Sigmoid colon (tissue), 7 donors: ENCODE data around the gene SLC22A8. TPM values are rescaled to one million over a fixed set of nuclear protein-coding genes. Genes with fewer than 3 reads are reported as not detected.

ENCODE experiments used
- DNase-seq: peaks from one replicate; pipeline ENCODE4 v3.0.0-alpha.2; 2019
- H3K27ac ChIP-seq, 4 donors: fragments of 200-600 bp; sonication (generic); one replicate each; pipeline ENCODE4 v1.5.1; 2016 to 2019; ENCODE audit warnings: mild to moderate bottlenecking in 1 of 4
- H3K27me3 ChIP-seq, 3 donors: fragments of 200-600 bp; sonication (generic); one replicate each; pipeline ENCODE4 v1.5.1; 2019; ENCODE audit warnings: mild to moderate bottlenecking in 1 of 3
- H3K36me3 ChIP-seq, 4 donors: fragments of 200-600 bp; sonication (generic); one replicate each; pipeline ENCODE4 v1.5.1; 2016 to 2019
- H3K4me1 ChIP-seq, 4 donors: fragments of 200-600 bp; sonication (generic); one replicate each; pipeline ENCODE4 v1.5.1; 2017 to 2019
- H3K4me3 ChIP-seq, 4 donors: fragments of 200-600 bp; sonication (generic); one replicate each; pipeline ENCODE4 v1.5.1; 2017 to 2019; ENCODE audit warnings: mild to moderate bottlenecking in 2 of 4, moderate library complexity in 1 of 4
- H3K9me3 ChIP-seq, 4 donors: fragments of 200-600 bp in 3 of 4; sonication (generic) in 3 of 4; one replicate each; pipeline versions ENCODE4 v1.5.1 to v1.6.1; 2013 to 2019
- EP300 ChIP-seq, 4 donors: sonication (generic); formaldehyde crosslinking; IDR thresholded peaks; one replicate each; pipeline ENCODE4 v1.6.1; 2017; ENCODE audit warnings: antibody characterized with exemption in 4 of 4
- POLR2A ChIP-seq, 2 donors: fragments of 450-650 bp; IDR thresholded peaks; one replicate each; pipeline ENCODE4 v1.6.1; 2016; ENCODE audit warnings: antibody characterized with exemption in 2 of 2, mild to moderate bottlenecking in 2 of 2, moderate library complexity in 2 of 2
- POLR2AphosphoS5 ChIP-seq, 4 donors: sonication (generic); formaldehyde crosslinking; IDR thresholded peaks; one replicate each; pipeline ENCODE4 v1.6.1; 2017; ENCODE audit warnings: antibody characterized with exemption in 4 of 4
- WGBS, 2 donors: extraction: QIAGEN DNeasy Blood & Tissue Kit; methylation state at CpG; one replicate each; pipeline ENCODE4 v1.1.7; 2013; 5-methylcytosine and 5-hydroxymethylcytosine counted together
- intact Hi-C: fragments of 100-400 bp; cut with DNase I; formaldehyde crosslinking; loops from one replicate; pipeline ENCODE4 v1.15.1; 2023
- polyA plus RNA-seq, 3 donors: library from polyadenylated mRNA; stranded (reverse); fragments of 200-250 nt; gene quantifications; one replicate each; pipeline ENCODE4 v1.2.3, GENCODE V29; 2013
- total RNA-seq, 4 donors: library from RNA; depleted of rRNA; stranded (reverse); fragments of >200 nt; gene quantifications; one replicate each; pipeline ENCODE4 v1.1.0, GENCODE V29; 2016
- TF ChIP-seq, protein P1 (sequence below), 4 experiments: fragments of 450-650 bp in 3 of 4; fragments of 200-600 bp in 1 of 4; IDR thresholded peaks; one replicate each; pipeline ENCODE4 v1.5.1; 2016 to 2019; ENCODE audit warnings: antibody characterized with exemption in 4 of 4, mild to moderate bottlenecking in 3 of 4, moderate library complexity in 2 of 4
- donor health status: healthy with polysubstance abuse.
- donor health status: Bipolar disorder and iron deficiency.
- donor health status: healthy.

SLC22A8 gene
- total and polyA plus RNA-seq, 7 donors: not detected

DNA sequence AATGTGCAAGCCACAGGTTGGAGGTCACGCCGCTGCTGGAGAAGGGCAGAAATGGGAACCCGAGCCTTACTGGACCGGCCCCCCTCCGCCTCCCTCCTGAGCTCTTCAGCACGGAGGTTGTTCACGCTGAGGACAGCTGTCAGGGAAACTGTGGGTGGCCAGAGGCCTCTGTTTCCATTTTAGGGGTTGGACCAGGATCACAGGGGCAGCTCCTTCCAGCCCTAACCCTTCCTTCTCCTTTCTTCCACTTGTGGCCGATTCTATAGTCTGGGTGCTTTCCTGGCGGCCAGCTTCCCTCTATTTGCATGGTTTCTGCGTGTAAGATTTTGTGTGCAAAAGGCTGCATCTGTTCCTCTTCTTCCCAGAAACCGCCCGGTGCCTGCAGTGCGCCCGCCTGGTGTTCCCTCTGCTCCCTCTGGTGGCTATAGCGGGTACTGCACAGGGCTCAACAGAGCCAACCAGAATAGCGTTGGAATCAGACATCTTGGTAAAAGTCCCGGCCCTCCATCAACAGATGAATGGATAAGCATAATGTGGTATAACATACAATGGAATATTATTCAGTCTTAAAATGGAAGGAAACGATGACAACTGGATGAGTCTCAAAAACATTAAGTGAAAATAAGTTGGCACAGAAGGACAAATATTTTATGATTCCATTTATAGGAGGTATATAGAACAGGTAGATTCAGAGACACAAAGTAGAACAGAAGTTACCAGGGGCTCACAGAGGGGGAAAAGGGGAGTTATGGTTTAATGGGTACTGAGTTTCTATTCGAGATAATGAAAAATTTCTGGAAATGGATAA lies 8.4 kb upstream of the SLC22A8 start:
- Histone ChIP-seq H3K9me3 (no peaks in the 10 kb centered on the region), H3K27ac (no peak overlapping the region), H3K27me3 (peaks cover 0 to 3% (median 0%) of the 10 kb centered on the region in 3 donors), H3K4me1 (peaks cover 0 to 8% (median 3%) of the 10 kb centered on the region in 4 donors), H3K4me3 (no peak overlapping the region), H3K36me3 (no peaks in the 10 kb centered on the region)
- peak; percentile 91 for DNase-seq
- intact Hi-C loops: loop anchor here (1.0 kb wide), 1 partner anchor 118 kb away; no protein-coding TSS in a partner anchor
- 15 to 17% methylated on average over 19 of the region's 19 CpGs for whole genome bisulfite sequencing, 2 donors
- no peak for TF ChIP-seq POLR2AphosphoS5 (IDR thresholded peaks at IDR 0.05)
- TF ChIP-seq EP300 (IDR thresholded peaks at IDR 0.05): no peak
- TF ChIP-seq, protein P1, sequence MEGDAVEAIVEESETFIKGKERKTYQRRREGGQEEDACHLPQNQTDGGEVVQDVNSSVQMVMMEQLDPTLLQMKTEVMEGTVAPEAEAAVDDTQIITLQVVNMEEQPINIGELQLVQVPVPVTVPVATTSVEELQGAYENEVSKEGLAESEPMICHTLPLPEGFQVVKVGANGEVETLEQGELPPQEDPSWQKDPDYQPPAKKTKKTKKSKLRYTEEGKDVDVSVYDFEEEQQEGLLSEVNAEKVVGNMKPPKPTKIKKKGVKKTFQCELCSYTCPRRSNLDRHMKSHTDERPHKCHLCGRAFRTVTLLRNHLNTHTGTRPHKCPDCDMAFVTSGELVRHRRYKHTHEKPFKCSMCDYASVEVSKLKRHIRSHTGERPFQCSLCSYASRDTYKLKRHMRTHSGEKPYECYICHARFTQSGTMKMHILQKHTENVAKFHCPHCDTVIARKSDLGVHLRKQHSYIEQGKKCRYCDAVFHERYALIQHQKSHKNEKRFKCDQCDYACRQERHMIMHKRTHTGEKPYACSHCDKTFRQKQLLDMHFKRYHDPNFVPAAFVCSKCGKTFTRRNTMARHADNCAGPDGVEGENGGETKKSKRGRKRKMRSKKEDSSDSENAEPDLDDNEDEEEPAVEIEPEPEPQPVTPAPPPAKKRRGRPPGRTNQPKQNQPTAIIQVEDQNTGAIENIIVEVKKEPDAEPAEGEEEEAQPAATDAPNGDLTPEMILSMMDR (IDR thresholded peaks at IDR 0.05): peak; percentile 97 to 100 (median 99)

DNA sequence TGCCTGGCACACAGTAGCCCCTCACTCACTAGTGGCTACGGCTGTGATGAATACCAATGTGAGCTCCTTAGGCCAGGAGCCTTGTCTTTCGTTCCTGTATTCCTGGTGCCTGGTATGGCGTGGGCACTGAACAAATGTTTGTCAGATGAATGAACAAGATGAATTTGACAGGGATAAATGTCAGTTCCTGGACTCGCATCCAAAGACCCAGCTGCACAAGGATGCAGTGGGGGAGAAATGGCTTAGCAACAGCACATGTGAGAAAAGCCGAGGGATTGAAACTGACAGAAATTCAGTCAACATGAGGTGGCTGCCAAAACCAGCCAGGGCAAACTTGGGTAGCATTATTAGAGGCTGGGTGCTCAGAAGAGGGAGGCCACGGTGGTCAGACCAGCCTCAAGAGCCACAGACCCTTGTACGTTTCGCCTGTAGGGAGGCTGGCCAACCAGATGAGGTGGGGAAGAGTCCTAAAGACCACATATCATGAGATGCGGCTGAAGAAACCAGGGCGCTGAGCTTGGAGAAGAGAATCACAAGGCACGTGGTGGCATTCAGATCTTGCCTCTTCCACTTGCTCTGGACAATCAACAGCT lies 7.7 kb upstream of the SLC22A8 start:
- Histone ChIP-seq H3K4me3 (no peak overlapping the region), H3K4me1 (peaks cover 0 to 8% (median 3%) of the 10 kb centered on the region in 4 donors), H3K27ac (no peak overlapping the region), H3K36me3 (no peaks in the 10 kb centered on the region), H3K27me3 (peaks cover 0 to 8% (median 0%) of the 10 kb centered on the region in 3 donors), H3K9me3 (no peaks in the 10 kb centered on the region)
- 83 to 87% methylated on average over 11 of the region's 11 CpGs for WGBS, 2 donors
- no peak for TF ChIP-seq POLR2AphosphoS5 (IDR thresholded peaks at IDR 0.05)
- TF ChIP-seq EP300 (IDR thresholded peaks at IDR 0.05): no peak
- TF ChIP-seq, protein P1 (IDR thresholded peaks at IDR 0.05): no peak
- no peak for TF ChIP-seq POLR2A (IDR thresholded peaks at IDR 0.05)
- DNase-seq: no peak
- intact Hi-C loops: no loop called here

DNA sequence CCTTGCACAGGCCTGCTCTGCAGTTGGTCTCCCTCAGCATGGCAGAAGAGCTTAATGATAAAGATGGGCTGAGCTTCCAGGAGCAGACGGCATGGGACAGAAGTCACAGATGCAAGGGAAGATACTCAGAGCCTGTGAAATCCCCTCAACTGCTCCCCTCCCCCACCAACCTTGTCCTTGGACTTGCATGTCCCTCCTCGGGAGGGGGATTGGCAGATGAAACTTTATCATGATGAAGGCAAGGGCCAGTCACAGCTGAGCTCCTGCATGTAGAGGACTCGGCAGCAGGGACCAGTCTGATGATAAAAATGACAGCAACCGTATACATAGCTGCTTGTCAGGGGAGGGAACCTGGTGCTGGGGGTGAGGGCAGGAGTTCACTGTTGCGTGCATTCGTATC lies 6.8 kb upstream of the SLC22A8 start:
- 73 to 86% methylated on average over 6 of the region's 6 CpGs for WGBS, 2 donors
- TF ChIP-seq POLR2AphosphoS5 (IDR thresholded peaks at IDR 0.05) (no peak), EP300 (IDR thresholded peaks at IDR 0.05) (no peak), POLR2A (IDR thresholded peaks at IDR 0.05) (no peak)
- TF ChIP-seq, protein P1 (IDR thresholded peaks at IDR 0.05): no peak
- H3K27me3 ChIP-seq: peaks cover 0 to 10% (median 0%) of the 10 kb centered on the region in 3 donors
- H3K27ac ChIP-seq: no peak overlapping the region
- no peak overlapping the region for H3K4me3 ChIP-seq
- no peaks in the 10 kb centered on the region for H3K9me3 ChIP-seq
- DNase-seq: no peak
- intact Hi-C loops: no loop called here
- H3K4me1 ChIP-seq: peaks cover 0 to 8% (median 3%) of the 10 kb centered on the region in 4 donors
- H3K36me3 ChIP-seq: no peaks in the 10 kb centered on the region

DNA sequence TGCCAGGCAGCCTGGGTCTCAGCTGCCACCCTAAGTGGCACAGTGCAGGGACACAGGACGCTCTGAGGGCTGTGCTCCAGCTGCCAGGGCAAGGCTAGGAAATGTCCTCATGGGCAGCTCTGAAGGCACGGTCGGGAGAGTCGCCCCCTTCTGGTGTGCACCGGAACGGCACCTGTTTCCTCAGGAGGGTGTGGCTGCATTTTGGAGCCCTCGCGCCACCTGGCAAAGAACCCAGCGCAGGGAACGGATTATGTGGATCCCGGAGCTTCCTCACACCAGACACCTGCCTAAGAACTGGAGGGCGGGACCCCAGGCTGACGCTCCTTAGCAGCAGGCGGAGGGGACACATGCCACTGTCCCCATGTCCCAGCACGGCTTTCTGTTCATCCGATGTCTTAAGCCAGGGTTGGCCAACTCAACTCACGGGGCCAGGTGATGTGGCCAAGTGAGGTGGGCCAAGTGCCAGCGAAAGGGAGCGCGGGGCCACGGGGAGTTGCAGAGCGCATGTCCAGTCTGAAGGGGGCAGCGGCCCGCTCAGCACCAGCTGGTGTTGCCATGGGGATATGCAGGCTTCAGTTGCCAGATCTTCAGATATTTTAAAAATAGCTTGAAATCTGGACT lies 5.1 kb upstream of the SLC22A8 start:
- H3K27me3 ChIP-seq: peaks cover 0 to 10% (median 0%) of the 10 kb centered on the region in 3 donors
- peaks cover 0 to 8% (median 3%) of the 10 kb centered on the region in 4 donors for H3K4me1 ChIP-seq
- DNase-seq: no peak
- intact Hi-C loops: no loop called here
- 36 to 50% methylated on average over 24 of the region's 24 CpGs for WGBS, 2 donors
- no peak overlapping the region for H3K27ac ChIP-seq
- H3K9me3 ChIP-seq: no peaks in the 10 kb centered on the region
- no peaks in the 10 kb centered on the region for H3K36me3 ChIP-seq
- TF ChIP-seq POLR2A (IDR thresholded peaks at IDR 0.05) (no peak), POLR2AphosphoS5 (IDR thresholded peaks at IDR 0.05) (no peak), EP300 (IDR thresholded peaks at IDR 0.05) (no peak)
- TF ChIP-seq, protein P1 (IDR thresholded peaks at IDR 0.05): no peak
- H3K4me3 ChIP-seq: no peak overlapping the region
